Cardiac fibroblast (primary cell): ENCODE measurements around the gene PODXL2.

Experiments
- DNase-seq, 2 donors: peaks; one replicate each; pipeline versions ENCODE4 v3.0.0 to v3.0.0-alpha.2; 2010; ENCODE audit warnings: low read depth in 2 of 2
- H3K4me3 ChIP-seq, 2 donors: replicated peaks in 1 of 2; 1 replicate in 1 of 2; 2 replicates in 1 of 2; pipeline ENCODE4 v1.5.1; 2011; ENCODE audit warnings: low read depth in 2 of 2, low read length in 2 of 2, mild to moderate bottlenecking in 2 of 2, moderate library complexity in 1 of 2
- TF ChIP-seq, protein P1 (sequence below): IDR thresholded peaks from one replicate; pipeline ENCODE4 v1.5.1; 2011; ENCODE audit warnings: low read depth, mild to moderate bottlenecking, low read length, inconsistent platforms

The PODXL2 gene

DNA sequence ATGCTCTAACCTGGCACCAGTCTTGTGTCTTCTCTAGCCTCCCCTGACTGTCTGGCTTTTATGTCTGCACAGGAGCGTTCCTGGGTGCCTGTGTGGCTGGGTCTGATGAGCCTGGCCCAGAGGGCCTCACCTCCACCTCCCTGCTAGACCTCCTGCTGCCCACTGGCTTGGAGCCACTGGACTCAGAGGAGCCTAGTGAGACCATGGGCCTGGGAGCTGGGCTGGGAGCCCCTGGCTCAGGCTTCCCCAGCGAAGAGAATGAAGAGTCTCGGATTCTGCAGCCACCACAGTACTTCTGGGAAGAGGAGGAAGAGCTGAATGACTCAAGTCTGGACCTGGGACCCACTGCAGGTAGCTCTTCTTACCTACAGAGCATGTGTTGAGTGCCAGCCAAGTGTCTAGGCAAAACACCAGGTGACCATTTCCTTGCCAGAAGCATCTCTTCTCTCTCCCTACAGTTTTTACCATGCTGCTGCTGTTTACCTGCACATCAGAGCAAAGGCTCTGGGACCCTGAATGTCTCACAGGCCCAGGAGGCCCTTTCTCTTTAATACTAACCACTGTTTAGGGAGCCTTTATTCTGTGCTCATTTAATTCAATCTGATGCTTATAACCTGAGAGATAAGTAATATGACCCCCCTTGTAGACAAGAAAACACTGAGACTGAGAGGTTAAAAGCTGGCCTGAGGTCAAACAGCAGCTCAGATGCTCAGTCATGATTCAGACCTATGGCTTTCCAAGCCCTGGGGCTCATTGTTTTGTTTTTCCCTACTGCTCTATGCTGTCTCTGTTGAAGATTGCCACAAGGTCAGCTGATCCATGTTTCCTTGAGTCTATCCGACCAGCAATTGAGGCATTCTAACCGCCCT is 10.4 kb downstream of the PODXL2 start:
- DNase-seq: peak in 1 of 2 donors; percentile 38
- TF ChIP-seq, protein P1, sequence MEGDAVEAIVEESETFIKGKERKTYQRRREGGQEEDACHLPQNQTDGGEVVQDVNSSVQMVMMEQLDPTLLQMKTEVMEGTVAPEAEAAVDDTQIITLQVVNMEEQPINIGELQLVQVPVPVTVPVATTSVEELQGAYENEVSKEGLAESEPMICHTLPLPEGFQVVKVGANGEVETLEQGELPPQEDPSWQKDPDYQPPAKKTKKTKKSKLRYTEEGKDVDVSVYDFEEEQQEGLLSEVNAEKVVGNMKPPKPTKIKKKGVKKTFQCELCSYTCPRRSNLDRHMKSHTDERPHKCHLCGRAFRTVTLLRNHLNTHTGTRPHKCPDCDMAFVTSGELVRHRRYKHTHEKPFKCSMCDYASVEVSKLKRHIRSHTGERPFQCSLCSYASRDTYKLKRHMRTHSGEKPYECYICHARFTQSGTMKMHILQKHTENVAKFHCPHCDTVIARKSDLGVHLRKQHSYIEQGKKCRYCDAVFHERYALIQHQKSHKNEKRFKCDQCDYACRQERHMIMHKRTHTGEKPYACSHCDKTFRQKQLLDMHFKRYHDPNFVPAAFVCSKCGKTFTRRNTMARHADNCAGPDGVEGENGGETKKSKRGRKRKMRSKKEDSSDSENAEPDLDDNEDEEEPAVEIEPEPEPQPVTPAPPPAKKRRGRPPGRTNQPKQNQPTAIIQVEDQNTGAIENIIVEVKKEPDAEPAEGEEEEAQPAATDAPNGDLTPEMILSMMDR: no peak

GRCh38 chr3:127640042-127640355 is 11.0 kb downstream of the PODXL2 start:
- no peak overlapping the region for H3K4me3 ChIP-seq
- no peak for DNase-seq
- TF ChIP-seq, protein P1: no peak

More for the DNA sequence above, 10.4 kb downstream of the PODXL2 start:
- H3K4me3 ChIP-seq: no peak overlapping the region

- no peak overlapping the region for H3K4me3 ChIP-seq
- no peak for DNase-seq
- TF ChIP-seq, protein P1: no peak
Measured at GRCh38 chr3:127644641-127645370, 15.8 kb downstream of the PODXL2 start.

GRCh38 chr3:127645371-127646015 is 16.5 kb downstream of the PODXL2 start:
- TF ChIP-seq, protein P1: no peak
- no peak overlapping the region for H3K4me3 ChIP-seq
- no peak for DNase-seq

GRCh38 chr3:127646501-127647046 is 17.6 kb downstream of the PODXL2 start:
- TF ChIP-seq, protein P1: no peak
- DNase-seq: no peak
- no peak overlapping the region for H3K4me3 ChIP-seq

- DNase-seq: no peak
- TF ChIP-seq, protein P1: no peak
- no peak overlapping the region for H3K4me3 ChIP-seq
Measured at GRCh38 chr3:127647166-127647844, 18.3 kb downstream of the PODXL2 start.
